Measurements from ENCODE around the gene PRKN.

DNA sequence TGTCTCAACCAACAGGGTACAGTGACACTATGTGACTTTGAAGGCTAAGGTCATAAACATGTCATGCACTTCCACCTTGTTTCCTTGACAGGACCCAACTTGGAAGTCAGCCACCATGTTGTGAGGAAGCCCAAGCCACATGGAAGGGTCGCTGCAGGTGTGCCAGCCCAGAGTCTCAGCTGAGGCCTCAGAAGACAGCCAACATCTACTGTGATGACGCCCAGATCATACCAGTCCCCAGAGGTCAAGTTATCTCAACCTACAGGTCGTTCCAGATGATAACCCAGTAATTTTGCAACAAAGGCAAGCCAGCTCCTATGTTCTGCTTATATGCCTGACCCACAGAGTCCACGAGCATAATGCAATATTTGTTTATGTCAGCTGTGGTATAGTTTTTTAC is 1077.7 kb downstream of the PRKN start:
- TF ChIP-seq CTCF (conservative IDR thresholded peaks at IDR 0.05 in 1 of 2, IDR thresholded peaks at IDR 0.05 in 1 of 2; ENCODE audit: low read depth in 1 of 2, low read length in 2 of 2) (no peak), EZH2 (IDR thresholded peaks at IDR 0.05; ENCODE audit: low read length, missing control alignments) (no peak)

All from fibroblast of lung (primary cell).